GM18505 (cell line): Measurements from ENCODE around the gene GANAB.
"Not testable (repeated sequence)": the region's sequence is repeated elsewhere in the genome, so short reads cannot be mapped to it uniquely, and the experiment has no call there.

Source experiments
- ATAC-seq: cut with Tn5 transposase; IDR thresholded peaks from one replicate; pipeline ENCODE4 v1.9.1; 2021; ENCODE audit not compliant: unreplicated experiment
- POLR2A ChIP-seq: IDR thresholded peaks from 4 replicates; pipeline ENCODE4 v1.6.1; 2011; ENCODE audit warnings: borderline replicate concordance; ENCODE audit not compliant: insufficient read depth, insufficient read length; ENCODE audit errors: extremely low read depth

Gene GANAB

GRCh38 chr11:62595124-62595523 lies 51.3 kb downstream of the GANAB start:
- ATAC-seq: no peak
- no peak for TF ChIP-seq POLR2A

- TF ChIP-seq POLR2A: no peak
- ATAC-seq: no peak
Observed at GRCh38 chr11:62593434-62594044, 52.9 kb downstream of the GANAB start.

- TF ChIP-seq POLR2A: no peak
- ATAC-seq: no peak
Observed at GRCh38 chr11:62592989-62593421, 53.4 kb downstream of the GANAB start.

GRCh38 chr11:62592146-62592815 lies 54.1 kb downstream of the GANAB start:
- ATAC-seq: no peak
- no peak for TF ChIP-seq POLR2A

GRCh38 chr11:62591448-62592145 lies 54.8 kb downstream of the GANAB start, which contains the start of gene TUT1:
TUT1 (minus strand) TSS chr11:62591523; CDS start chr11:62591485, 38 bp downstream.
- peak; percentile 98 for TF ChIP-seq POLR2A
- ATAC-seq: peak; percentile 84

GRCh38 chr11:62588966-62589637 lies 57.3 kb downstream of the GANAB start:
- no peak for TF ChIP-seq POLR2A
- ATAC-seq: no peak

- ATAC-seq: not testable (repeated sequence)
Observed at GRCh38 chr11:62585356-62585755, 61.1 kb downstream of the GANAB start.

- ATAC-seq: not testable (repeated sequence)
Observed at GRCh38 chr11:62581735-62582134, 64.7 kb downstream of the GANAB start.

GRCh38 chr11:62580959-62581715 lies 65.3 kb downstream of the GANAB start:
- no peak for TF ChIP-seq POLR2A
- no peak for ATAC-seq

- no peak for ATAC-seq
- TF ChIP-seq POLR2A: no peak
Observed at GRCh38 chr11:62579252-62579651, 67.2 kb downstream of the GANAB start.

- no peak for TF ChIP-seq POLR2A
- no peak for ATAC-seq
Observed at GRCh38 chr11:62578541-62578940, 67.9 kb downstream of the GANAB start.

- no peak for TF ChIP-seq POLR2A
- ATAC-seq: no peak
Observed at GRCh38 chr11:62577046-62577714, 69.2 kb downstream of the GANAB start.

GRCh38 chr11:62575837-62576236 lies 70.6 kb downstream of the GANAB start:
- ATAC-seq: no peak
- no peak for TF ChIP-seq POLR2A

- no peak for TF ChIP-seq POLR2A
- ATAC-seq: no peak
Observed at GRCh38 chr11:62575156-62575555, 71.3 kb downstream of the GANAB start.
